Glomerular visceral epithelial cell (primary cell): ENCODE results near the gene CACNG4.

Source experiments
- DNase-seq: peaks from one replicate; pipeline ENCODE4 v3.0.0-alpha.2; 2016; ENCODE audit errors: extremely low spot score

Gene CACNG4

GRCh38 chr17:67043283-67043682 lies 78.8 kb downstream of the CACNG4 start:
- DNase-seq = no peak

GRCh38 chr17:67044016-67044772 lies 79.7 kb downstream of the CACNG4 start, which contains the start of gene CACNG1:
TSS of gene CACNG1 (plus strand) at chr17:67044554. CDS start at chr17:67044661, 107 bp downstream.
- no peak for DNase-seq

GRCh38 chr17:67044940-67045339 lies 80.4 kb downstream of the CACNG4 start:
- no peak for DNase-seq

- no peak for DNase-seq
These were observed 81.9 kb downstream of the CACNG4 start for GRCh38 chr17:67046398-67046797.

- no peak for DNase-seq
These were observed 82.9 kb downstream of the CACNG4 start for GRCh38 chr17:67047382-67047781.

- no peak for DNase-seq
These were observed 84.7 kb downstream of the CACNG4 start for GRCh38 chr17:67049025-67049739.

GRCh38 chr17:67050066-67050465 lies 85.6 kb downstream of the CACNG4 start:
- DNase-seq = no peak

GRCh38 chr17:67050471-67051154 lies 86.1 kb downstream of the CACNG4 start:
- DNase-seq = peak; percentile 32

- DNase-seq = no peak
These were observed 86.6 kb downstream of the CACNG4 start for GRCh38 chr17:67051155-67051538.

GRCh38 chr17:67051837-67052236 lies 87.3 kb downstream of the CACNG4 start:
- no peak for DNase-seq

- no peak for DNase-seq
These were observed 88.4 kb downstream of the CACNG4 start for GRCh38 chr17:67052720-67053437.

GRCh38 chr17:67053438-67054000 lies 89.0 kb downstream of the CACNG4 start:
- no peak for DNase-seq

GRCh38 chr17:67054011-67054591 lies 89.6 kb downstream of the CACNG4 start:
- no peak for DNase-seq

- no peak for DNase-seq
These were observed 90.1 kb downstream of the CACNG4 start for GRCh38 chr17:67054608-67055007.

- no peak for DNase-seq
These were observed 90.5 kb downstream of the CACNG4 start for GRCh38 chr17:67055041-67055443.

- no peak for DNase-seq
These were observed 91.6 kb downstream of the CACNG4 start for GRCh38 chr17:67055811-67056745.

- no peak for DNase-seq
These were observed 92.4 kb downstream of the CACNG4 start for GRCh38 chr17:67056746-67057490.

GRCh38 chr17:67058036-67058435 lies 93.5 kb downstream of the CACNG4 start:
- DNase-seq = no peak

- no peak for DNase-seq
These were observed 94.9 kb downstream of the CACNG4 start for GRCh38 chr17:67059372-67059771.
